A673 (cell line): ENCODE data around the gene CALM3.

Experiments
- CTCF ChIP-seq: fragments of 300-800, 200-600 bp; sonication (generic); conservative IDR thresholded peaks from 2 replicates; pipeline ENCODE4 v1.5.1; 2017; ENCODE audit warnings: low read depth, mild to moderate bottlenecking, antibody characterized with exemption, low read length, moderate library complexity, mixed read lengths
- EZH2 ChIP-seq: fragments of 200-600 bp; sonication (generic); IDR thresholded peaks from 2 replicates; pipeline ENCODE4 v1.6.1; 2017; ENCODE audit warnings: borderline replicate concordance, low read depth, mild to moderate bottlenecking, mixed read lengths, antibody characterized with exemption, low read length; ENCODE audit not compliant: poor library complexity, severe bottlenecking

GRCh38 chr19:46608178-46608577 lies 7.0 kb downstream of the CALM3 start:
- no peak for TF ChIP-seq EZH2
- no peak for TF ChIP-seq CTCF
